Measurements from ENCODE around the gene DGKB.

DNA sequence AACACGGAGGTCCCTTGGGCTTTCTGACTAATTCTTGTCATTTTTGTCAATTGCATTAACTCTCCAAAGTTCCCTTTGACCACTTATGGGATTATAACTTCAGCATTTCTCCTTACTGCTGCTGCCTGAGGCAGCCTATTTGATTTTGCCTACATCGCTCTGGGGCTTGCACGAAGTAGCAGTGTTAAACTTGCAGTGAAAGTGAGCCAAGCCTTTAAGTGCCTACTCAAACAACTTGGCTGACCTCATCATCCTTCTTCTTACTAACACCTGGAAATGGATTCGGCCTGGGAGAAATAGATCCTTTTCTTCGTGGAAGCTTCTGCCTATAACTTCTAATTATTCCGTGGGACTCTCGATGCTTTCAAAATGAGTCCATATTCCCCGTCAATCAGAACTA, 76.6 kb downstream of the DGKB start:
- TF ChIP-seq, protein P1, sequence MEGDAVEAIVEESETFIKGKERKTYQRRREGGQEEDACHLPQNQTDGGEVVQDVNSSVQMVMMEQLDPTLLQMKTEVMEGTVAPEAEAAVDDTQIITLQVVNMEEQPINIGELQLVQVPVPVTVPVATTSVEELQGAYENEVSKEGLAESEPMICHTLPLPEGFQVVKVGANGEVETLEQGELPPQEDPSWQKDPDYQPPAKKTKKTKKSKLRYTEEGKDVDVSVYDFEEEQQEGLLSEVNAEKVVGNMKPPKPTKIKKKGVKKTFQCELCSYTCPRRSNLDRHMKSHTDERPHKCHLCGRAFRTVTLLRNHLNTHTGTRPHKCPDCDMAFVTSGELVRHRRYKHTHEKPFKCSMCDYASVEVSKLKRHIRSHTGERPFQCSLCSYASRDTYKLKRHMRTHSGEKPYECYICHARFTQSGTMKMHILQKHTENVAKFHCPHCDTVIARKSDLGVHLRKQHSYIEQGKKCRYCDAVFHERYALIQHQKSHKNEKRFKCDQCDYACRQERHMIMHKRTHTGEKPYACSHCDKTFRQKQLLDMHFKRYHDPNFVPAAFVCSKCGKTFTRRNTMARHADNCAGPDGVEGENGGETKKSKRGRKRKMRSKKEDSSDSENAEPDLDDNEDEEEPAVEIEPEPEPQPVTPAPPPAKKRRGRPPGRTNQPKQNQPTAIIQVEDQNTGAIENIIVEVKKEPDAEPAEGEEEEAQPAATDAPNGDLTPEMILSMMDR (IDR thresholded peaks at IDR 0.05; ENCODE audit: low read length): no peak
- no peak for TF ChIP-seq EZH2 (optimal IDR thresholded peaks at IDR 0.05; ENCODE audit: low read depth, low read length)

Data from MM.1S (cell line).